ENCODE measurements around the gene DSTYK.

The DSTYK gene

DNA sequence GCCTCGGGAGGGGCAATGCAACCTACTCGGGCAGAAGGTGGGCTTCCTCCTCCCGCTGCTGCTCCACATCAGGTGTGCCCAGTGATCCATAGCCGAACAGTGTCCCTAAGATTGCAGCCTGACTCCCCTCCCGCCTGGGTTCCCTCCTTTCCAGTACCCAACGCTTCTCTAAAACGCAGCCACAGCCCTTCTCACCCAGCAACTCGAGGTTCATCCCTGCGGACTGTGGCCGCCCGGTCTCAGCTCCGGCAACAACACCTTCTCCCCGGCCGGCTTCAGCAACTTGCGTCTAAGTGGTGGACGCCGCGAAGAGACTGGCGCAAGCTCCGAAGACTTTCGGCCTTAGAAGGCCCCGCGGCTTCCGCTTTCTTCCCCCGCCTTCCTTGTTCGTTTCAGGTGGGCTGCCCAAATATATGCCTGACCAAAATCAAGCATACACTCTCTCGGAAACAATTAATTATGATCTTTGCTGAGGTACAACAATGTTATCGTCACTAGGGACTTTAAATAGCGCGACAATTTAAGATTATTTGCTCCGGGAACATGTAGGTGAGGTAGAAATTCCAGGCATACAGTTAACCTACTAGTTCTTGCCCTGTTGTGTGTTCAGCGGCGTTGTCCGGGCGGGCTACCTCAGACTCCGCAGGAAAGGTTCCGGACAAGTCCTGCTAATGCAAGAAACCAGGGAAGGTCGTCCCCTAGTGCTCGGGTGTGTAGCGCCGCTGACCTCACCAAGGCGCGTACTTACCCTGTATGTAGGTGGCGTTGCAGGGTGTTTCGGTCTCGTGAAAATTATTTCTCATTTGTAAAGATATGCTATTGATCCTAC, 89.6 kb downstream of the DSTYK start, which contains the start of gene RBBP5:
RBBP5 (minus strand) TSS at position 319 of the 829 bp plus-strand sequence; CDS start at position 214, 105 bp downstream.
- peak; percentile 97 for DNase-seq

- DNase-seq: no peak
Observed at GRCh38 chr1:205118752-205119151, 92.8 kb downstream of the DSTYK start.

DNA sequence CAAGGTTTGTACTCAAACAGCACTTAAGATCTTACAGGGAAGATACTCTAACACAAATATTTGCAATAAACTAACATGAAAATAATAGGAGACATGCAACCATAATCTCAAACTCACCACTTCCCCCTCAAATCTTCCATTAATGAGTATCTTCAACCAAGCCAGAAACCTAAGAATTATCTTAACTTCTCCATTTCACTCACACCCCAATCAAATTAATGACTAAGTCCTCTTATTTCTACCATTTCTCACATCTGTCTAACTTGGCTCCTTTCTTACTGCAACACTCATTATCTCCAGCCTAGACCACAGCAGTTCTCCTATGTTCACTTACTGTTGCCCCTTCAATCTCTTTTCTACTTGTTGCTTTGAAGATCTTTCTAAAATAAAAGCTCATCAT, 100.1 kb downstream of the DSTYK start:
- no peak for DNase-seq

- no peak for DNase-seq
Observed at GRCh38 chr1:205109711-205110110, 101.8 kb downstream of the DSTYK start.

- no peak for DNase-seq
Observed at GRCh38 chr1:205109269-205109668, 102.2 kb downstream of the DSTYK start.

- DNase-seq: no peak
Observed at GRCh38 chr1:205108464-205108863, 103.0 kb downstream of the DSTYK start.

DNA sequence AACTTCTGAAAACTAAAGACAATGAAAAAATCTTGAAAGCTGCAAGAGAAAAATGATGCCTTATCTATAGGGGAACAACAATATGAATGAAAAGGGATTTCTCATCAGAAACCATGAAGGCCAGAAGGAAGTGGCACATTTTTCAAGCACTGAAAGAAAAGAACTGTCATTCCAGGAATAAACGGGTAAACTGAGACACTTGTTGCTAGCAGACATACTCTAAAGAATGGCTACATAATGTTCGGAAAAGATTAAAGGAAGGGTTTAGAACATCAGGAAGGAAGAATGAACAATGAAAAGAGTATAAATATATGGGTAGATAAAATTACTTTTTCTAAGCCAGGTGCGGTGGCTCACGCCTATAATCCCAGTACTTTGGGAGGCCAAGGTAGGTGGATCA, 104.2 kb downstream of the DSTYK start:
- no peak for DNase-seq

- DNase-seq: no peak
Observed at GRCh38 chr1:205102404-205102803, 109.1 kb downstream of the DSTYK start.

GRCh38 chr1:205098242-205098641, 113.3 kb downstream of the DSTYK start:
- no peak for DNase-seq

DNA sequence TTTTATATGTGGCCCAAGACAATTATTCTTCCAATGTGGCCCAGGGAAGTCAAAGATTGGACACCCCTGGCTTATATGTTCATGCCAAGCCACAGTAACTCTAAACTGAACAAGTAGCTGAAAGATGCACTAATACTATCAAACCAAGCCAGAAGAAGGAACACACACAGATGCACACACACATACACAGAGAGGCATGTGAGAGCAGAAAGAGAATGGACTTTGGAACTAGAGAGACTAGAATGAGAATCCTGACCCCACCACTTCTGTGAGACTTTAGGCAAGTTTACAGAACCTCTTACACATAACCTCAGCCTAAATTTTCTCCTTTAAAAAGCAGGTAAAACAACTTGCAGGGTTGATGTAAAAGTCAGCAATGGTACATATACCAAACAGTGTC, 116.1 kb downstream of the DSTYK start:
- DNase-seq: no peak

Measured in EL (cell line).